SKM-1 (cell line): Measurements from ENCODE around the gene NFAM1.

ENCODE experiments used
- DNase-seq: peaks from one replicate; lab custom pipeline; 2025; ENCODE audit not compliant: unreplicated experiment; lab: John Stamatoyannopoulos, UW

The NFAM1 gene

DNA sequence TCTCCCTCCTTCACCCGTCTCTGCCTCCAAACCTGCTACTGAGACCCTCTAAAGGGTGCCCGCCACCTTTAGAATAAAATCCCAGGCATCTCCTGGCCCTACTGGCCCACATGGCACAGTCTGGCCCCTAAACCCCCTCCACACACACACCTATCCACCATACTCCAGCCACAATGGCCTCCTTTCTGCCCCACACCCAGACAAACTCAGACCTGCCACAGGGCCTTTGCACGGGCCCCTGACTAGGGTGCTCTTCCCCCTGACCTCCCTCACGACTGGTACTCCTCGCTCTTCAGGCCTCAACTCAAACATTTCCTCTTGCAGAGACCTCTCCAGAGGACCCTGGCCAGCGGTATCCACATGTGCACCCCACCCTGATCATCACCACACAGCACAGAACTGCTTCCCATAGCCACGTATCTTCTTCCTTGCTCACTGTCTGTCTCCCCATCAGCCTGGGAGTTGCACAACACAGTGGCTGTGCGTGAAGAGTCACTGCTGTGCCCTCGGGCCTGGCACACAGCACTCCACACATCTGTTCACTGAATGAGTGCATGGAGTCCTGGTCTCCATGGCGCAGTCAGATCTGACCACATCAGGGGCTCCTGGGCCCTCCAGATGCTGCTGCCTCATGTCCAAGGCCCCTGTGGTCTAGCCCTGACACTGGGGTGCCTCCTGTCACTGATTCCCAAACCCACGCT, 95.5 kb downstream of the NFAM1 start:
- DNase-seq: no peak

DNA sequence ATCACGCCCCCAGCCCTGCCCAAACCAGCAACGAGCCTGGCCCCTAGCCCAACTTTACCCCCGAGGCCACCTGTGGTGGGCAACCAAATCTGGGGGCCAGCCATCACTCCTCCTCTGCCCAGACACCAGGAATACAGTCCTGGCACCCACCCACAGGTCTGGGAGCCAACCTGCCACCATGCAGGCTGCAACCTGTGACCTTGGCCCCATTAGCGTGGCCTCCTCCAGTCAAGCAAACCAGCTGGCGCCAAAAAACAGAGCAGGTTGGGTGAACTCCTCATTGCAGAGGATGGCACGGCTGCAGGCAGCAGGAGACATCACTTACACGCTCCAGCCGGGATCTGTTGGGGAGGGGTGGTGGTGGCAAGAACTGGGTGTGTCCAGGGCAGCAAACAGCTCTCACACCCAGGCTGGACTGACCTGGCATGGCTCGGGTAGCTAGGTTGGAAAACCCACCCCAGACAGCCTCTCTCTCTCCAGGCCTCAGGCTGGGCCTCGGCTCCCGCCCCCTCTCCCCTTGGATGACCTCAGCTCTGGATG, 96.3 kb downstream of the NFAM1 start:
- DNase-seq: no peak

DNA sequence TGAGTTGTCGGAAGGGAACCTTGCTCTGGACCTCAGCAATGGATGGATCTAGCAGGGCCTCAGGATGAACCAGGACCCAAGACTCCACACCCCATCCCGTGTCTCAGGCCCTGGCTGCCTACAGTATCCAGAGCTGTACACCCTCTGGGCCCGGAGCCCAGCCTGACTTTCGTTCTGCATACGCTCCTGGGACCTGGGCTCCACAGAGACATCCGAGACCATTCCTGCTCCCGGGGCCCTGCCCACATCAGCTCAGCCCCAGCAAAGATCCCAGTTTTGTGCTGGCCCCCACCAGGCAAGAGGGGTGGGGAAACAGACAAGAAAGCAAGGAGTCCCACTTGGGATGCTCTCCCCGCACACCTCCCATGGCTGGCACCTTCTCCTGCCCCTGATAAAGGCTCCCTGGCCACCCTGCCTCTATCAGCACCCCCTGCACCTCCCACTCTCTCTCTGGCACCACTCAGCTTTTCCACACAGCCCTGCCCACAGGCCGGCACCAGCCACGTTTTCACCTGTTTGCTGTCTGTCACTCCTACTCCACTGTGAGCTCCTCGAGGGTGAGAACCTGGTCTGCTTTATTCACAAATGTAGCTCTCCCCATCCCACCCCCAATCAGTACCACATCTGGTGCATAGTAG, 97.2 kb downstream of the NFAM1 start:
- DNase-seq: no peak

DNA sequence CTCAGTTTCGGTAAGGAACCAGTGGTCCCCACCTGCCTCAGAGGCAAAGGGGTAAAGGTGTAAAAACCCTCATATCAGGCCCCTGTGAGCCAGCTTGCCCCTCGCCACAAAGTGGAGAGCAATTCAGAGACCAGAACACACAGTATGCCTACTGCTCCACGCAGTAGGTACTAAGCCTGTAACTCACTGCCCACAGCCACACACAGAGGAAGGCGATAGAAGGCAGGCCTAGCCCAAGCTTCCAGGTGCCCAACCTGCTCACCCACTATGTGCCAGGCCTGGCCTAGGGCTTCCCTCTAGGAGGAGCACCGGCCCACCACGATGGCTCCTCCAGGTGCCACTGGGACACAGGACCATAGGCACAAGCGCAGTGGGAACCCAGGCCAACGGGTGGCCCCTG, 98.7 kb downstream of the NFAM1 start:
- no peak for DNase-seq

DNA sequence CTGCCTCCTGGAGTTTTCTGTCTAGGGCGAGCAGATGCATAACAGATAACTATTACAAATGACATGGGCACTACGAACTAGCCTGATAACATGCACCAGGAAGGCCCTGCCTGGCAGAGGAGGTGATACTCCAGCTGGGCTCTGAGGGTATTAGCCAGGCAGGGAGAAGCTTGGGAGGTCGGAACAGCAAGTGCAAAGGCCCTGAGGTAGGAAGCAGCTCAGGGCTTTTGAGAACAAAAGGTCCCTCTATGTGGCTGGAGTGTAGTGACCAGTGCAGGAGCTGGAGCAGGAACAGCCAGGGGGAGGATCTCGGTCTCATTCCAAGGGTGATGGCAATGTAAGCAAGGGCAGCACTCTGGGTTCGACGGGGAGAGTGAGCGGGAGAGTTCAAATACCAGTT, 100.1 kb downstream of the NFAM1 start:
- DNase-seq: no peak

DNA sequence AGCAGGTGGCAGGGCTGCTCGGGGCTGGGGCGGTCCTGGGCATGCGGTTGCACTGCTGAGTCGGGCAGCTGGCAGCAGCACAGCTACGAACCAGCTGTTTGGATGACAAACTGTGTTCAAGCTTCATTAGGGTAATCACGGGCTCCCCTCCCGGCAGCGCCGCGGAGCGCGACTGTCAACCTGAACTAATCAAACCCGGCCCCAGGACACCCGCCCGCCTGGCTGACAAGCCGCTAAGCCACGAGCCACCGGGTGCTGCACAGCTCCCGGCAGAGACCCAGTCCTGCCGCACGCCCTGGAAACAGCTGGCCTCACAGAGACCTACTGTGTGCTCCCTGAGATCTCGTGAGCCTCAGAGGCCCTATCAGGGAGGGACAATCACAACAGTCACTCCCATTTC, 101.2 kb downstream of the NFAM1 start:
- no peak for DNase-seq
